Panc1 (cell line): Measurements from ENCODE around the gene TMEM30B.

ENCODE experiments used
- CTCF ChIP-seq: fragments of 450-650 bp; IDR thresholded peaks from 2 replicates; pipeline ENCODE4 v1.5.1; 2017; ENCODE audit warnings: mild to moderate bottlenecking
- POLR2AphosphoS5 ChIP-seq: IDR thresholded peaks from 2 replicates; pipeline ENCODE4 v1.6.1; 2012; ENCODE audit warnings: mild to moderate bottlenecking, low read depth, low read length, moderate library complexity
- REST ChIP-seq, 2 experiments: IDR thresholded peaks; 2 replicates each; pipeline ENCODE4 v1.6.1; 2011 to 2012; ENCODE audit warnings: low read depth in 2 of 2, control low read depth in 1 of 2, low read length in 1 of 2, mild to moderate bottlenecking in 1 of 2, moderate library complexity in 1 of 2; ENCODE audit not compliant: insufficient read depth in 1 of 2
- SIN3A ChIP-seq: IDR thresholded peaks from 2 replicates; pipeline ENCODE4 v1.6.1; 2012; ENCODE audit warnings: low read depth, mild to moderate bottlenecking, low read length, moderate library complexity, borderline replicate concordance; ENCODE audit not compliant: insufficient read depth
- TCF7L2 ChIP-seq: IDR thresholded peaks from 2 replicates; pipeline ENCODE4 v1.6.1; 2011; ENCODE audit warnings: mild to moderate bottlenecking, low read depth, low read length, inconsistent platforms

DNA sequence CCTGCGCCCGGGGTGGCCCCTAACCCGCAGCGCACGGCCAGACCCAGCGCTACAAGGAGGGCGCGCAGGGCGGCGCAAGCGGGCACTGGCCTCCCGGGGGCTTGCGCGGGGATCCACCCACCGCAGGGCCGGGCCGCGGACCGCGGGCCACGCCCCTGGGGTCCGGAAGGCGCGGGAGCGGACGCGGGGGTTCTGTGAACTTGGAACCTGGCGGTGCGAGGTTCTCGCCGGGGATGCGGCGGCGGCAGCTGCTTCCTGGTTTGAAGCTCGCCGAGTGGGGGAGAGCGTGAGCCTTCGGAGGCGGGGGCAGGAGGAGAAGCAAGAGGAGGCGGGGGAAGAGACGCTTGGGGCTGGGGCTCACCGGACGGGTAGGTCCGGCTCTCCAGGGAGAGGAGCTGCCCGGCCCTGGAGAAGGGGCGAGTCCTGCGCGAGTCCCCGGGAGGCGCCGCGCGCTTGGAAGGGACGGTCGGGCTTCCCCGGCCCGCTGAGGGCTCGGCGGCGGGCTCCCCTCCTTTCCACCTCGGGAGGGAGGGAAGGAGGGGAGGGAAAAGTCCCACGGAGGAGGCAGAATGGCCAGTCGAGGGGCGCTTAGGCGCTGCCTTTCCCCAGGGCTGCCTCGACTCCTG lies 40.4 kb upstream of the TMEM30B start, which contains the start of gene PRKCH:
- TF ChIP-seq CTCF (peak; percentile 23), POLR2AphosphoS5 (no peak), TCF7L2 (no peak), REST (IDR thresholded peaks at IDR 0.05; ENCODE audit: insufficient read depth in 1 of 2, low read depth in 2 of 2, low read length in 1 of 2) (no peak), SIN3A (no peak)
